BLaER1 treated with 17β-estradiol and CSF1 and Interleukin-3, amounts not matched to agents 10 nM and 100 nM (cell line): ENCODE measurements around the gene LMBR1L.

Experiments used
- H3K27ac ChIP-seq, 11 experiments: shearing (Covaris generic); formaldehyde crosslinking; 2 replicates each; pipeline ENCODE4 v1.8.1; 2022
- H3K27me3 ChIP-seq, 11 experiments: shearing (Covaris generic); formaldehyde crosslinking; 2 replicates each; pipeline ENCODE4 v1.8.1; 2022
- H3K36me3 ChIP-seq, 11 experiments: shearing (Covaris generic); formaldehyde crosslinking; 2 replicates each; pipeline ENCODE4 v1.8.1; 2022
- H3K4me1 ChIP-seq, 10 experiments: shearing (Covaris generic); formaldehyde crosslinking; 2 replicates each; pipeline ENCODE4 v1.8.1; 2022
- H3K4me2 ChIP-seq, 11 experiments: shearing (Covaris generic); formaldehyde crosslinking; 2 replicates each; pipeline ENCODE4 v1.8.1; 2022
- H3K4me3 ChIP-seq, 10 experiments: shearing (Covaris generic); formaldehyde crosslinking; 2 replicates each; pipeline ENCODE4 v1.8.1; 2022
- H3K9ac ChIP-seq, 11 experiments: shearing (Covaris generic); formaldehyde crosslinking; 2 replicates each; pipeline ENCODE4 v1.8.1; 2022
- H3K9me3 ChIP-seq, 11 experiments: shearing (Covaris generic); formaldehyde crosslinking; replicated peaks in 1 of 11; 2 replicates each; pipeline ENCODE4 v1.8.1; 2022
- H4K20me1 ChIP-seq, 11 experiments: shearing (Covaris generic); formaldehyde crosslinking; 2 replicates each; pipeline ENCODE4 v1.8.1; 2022
- Cebpa-rat ChIP-seq, 11 experiments: shearing (Covaris generic); IDR thresholded peaks; 2 replicates each; pipeline ENCODE4 v1.8.1; 2022

LMBR1L gene

GRCh38 chr12:49100380-49100779 is 10.3 kb downstream of the LMBR1L start:
- TF ChIP-seq Cebpa-rat (IDR thresholded peaks at IDR 0.05) = no peak
- H3K9me3 ChIP-seq = no peaks in the 10 kb centered on the region
- H3K4me2 ChIP-seq = no peak overlapping the region
- peaks cover 27 to 44% (median 34%) of the 10 kb centered on the region in 10 experiments for H3K4me1 ChIP-seq
- no peak overlapping the region for H3K27ac ChIP-seq
- H4K20me1 ChIP-seq = peaks cover 41 to 92% (median 66%) of the 10 kb centered on the region in 11 experiments
- peaks cover 84 to 98% (median 93%) of the 10 kb centered on the region in 11 experiments for H3K36me3 ChIP-seq
- H3K9ac ChIP-seq = no peak overlapping the region; a peak in 1 of 22 replicates
- peaks cover 17 to 27% (median 24%) of the 10 kb centered on the region in 11 experiments for H3K27me3 ChIP-seq
- no peak overlapping the region for H3K4me3 ChIP-seq

- Histone ChIP-seq H3K27ac (no peak overlapping the region), H3K36me3 (peaks cover 80 to 86% (median 83%) of the 10 kb centered on the region in 11 experiments), H3K4me3 (no peak overlapping the region), H3K4me2 (no peak overlapping the region), H4K20me1 (peaks cover 49 to 92% (median 63%) of the 10 kb centered on the region in 11 experiments), H3K9me3 (no peaks in the 10 kb centered on the region), H3K27me3 (peaks cover 33 to 44% (median 41%) of the 10 kb centered on the region in 11 experiments), H3K4me1 (peaks cover 19 to 41% (median 29%) of the 10 kb centered on the region in 10 experiments), H3K9ac (no peak overlapping the region)
- TF ChIP-seq Cebpa-rat (IDR thresholded peaks at IDR 0.05) = no peak
Observed at GRCh38 chr12:49098703-49099102, 11.9 kb downstream of the LMBR1L start.

- H4K20me1 ChIP-seq = peaks cover 47 to 91% (median 63%) of the 10 kb centered on the region in 11 experiments
- H3K9me3 ChIP-seq = no peaks in the 10 kb centered on the region
- peaks cover 73 to 80% (median 77%) of the 10 kb centered on the region in 11 experiments for H3K36me3 ChIP-seq
- peaks cover 15 to 36% (median 26%) of the 10 kb centered on the region in 10 experiments for H3K4me1 ChIP-seq
- H3K27me3 ChIP-seq = peaks cover 40 to 50% (median 47%) of the 10 kb centered on the region in 11 experiments
- H3K4me3 ChIP-seq = no peak overlapping the region
- H3K9ac ChIP-seq = no peak overlapping the region
- H3K27ac ChIP-seq = no peak overlapping the region
- TF ChIP-seq Cebpa-rat (IDR thresholded peaks at IDR 0.05) = no peak
- no peak overlapping the region for H3K4me2 ChIP-seq
Observed at GRCh38 chr12:49098035-49098451, 12.6 kb downstream of the LMBR1L start.

DNA sequence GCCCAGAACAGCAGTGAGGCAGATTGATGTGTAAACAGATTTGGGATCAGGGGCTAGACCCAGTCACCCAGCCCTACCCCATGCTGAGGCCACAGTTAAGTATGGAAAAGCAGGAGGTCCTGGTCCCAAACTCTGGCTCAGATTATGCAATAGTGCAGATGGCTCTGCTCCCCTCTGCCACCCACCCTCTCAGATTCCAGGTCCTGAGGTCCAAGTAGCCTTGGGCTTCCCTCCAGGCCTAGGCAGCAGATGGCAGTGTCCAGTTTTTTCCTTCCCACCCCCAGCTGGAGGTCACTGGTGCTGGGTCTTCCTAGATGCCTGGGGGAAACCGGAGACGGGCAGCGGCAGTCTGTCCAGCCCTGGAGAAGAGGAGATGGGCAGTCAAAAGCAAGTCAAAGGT is 13.3 kb downstream of the LMBR1L start:
- Histone ChIP-seq H3K4me2 (no peak overlapping the region), H3K27ac (no peak overlapping the region), H4K20me1 (peaks cover 40 to 91% (median 63%) of the 10 kb centered on the region in 11 experiments; a peak in 21 of 22 replicates)

GRCh38 chr12:49094975-49095365 is 15.7 kb downstream of the LMBR1L start:
- H3K4me3 ChIP-seq = no peak overlapping the region
- peaks cover 71 to 81% (median 78%) of the 10 kb centered on the region in 11 experiments for H3K27me3 ChIP-seq
- H3K9ac ChIP-seq = no peak overlapping the region
- H3K36me3 ChIP-seq = peaks cover 42 to 49% (median 46%) of the 10 kb centered on the region in 11 experiments
- H3K4me1 ChIP-seq = peaks cover 33 to 50% (median 42%) of the 10 kb centered on the region in 10 experiments
- H3K9me3 ChIP-seq = no peaks in the 10 kb centered on the region
- TF ChIP-seq Cebpa-rat (IDR thresholded peaks at IDR 0.05) = no peak
- peak overlapping the region in 7 of 11 experiments; percentile 18 to 68 (median 53); a peak in 8 of 22 replicates for H3K4me2 ChIP-seq
- H4K20me1 ChIP-seq = peaks cover 26 to 94% (median 80%) of the 10 kb centered on the region in 11 experiments; a peak in 21 of 22 replicates
- H3K27ac ChIP-seq = no peak overlapping the region

More for the DNA sequence above, 13.3 kb downstream of the LMBR1L start:
- Histone ChIP-seq H3K9ac (no peak overlapping the region), H3K27me3 (peaks cover 47 to 57% (median 54%) of the 10 kb centered on the region in 11 experiments), H3K36me3 (peaks cover 67 to 73% (median 70%) of the 10 kb centered on the region in 11 experiments), H3K9me3 (no peaks in the 10 kb centered on the region), H3K4me3 (no peak overlapping the region), H3K4me1 (peaks cover 20 to 35% (median 27%) of the 10 kb centered on the region in 10 experiments)
- TF ChIP-seq Cebpa-rat (IDR thresholded peaks at IDR 0.05) = no peak

DNA sequence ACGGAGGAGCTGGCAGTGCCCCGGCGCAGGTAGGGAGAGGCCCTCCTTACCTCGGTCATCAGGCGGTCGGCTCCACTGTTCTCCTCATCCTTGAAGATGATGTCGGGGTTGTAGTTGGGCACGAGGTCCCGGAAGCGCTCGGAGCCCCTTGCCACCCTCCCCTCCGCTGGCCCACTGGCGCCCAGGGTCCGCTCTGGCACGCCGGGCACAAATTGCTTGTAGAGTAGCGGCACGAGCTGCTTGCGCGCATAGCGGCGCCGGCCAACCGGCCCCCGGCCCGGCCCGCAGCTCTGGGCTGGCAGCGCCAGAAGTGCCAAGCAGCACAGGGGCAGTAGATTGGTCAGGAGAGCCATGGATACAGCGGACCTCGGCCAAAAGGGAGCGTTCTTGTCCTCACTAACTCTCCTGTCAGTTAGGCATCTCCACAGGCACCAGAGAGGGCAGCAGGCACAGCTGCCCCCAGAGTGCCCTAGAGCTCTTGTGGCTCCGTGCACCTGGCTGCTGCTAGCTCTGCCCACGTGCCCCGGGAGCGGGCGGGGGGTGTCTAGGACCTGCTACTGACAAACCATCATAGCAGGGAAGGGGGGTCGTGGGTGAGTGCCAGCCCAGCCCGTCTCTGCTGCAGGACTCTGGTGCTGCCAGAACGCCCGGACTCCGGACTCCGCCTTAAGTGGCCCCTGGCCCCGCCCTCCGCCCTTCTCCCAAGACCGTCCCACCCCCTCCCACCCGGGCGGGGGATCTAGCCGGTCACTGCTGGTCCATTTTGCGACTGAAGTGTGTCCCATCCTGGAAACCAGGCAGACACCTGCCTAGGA is 16.3 kb downstream of the LMBR1L start, which contains the start of gene DHH:
Gene DHH, minus strand, starts transcription at position 642 of the 815 bp plus-strand sequence. Its CDS starts 289 bp downstream, at position 353.
- H4K20me1 ChIP-seq = peaks cover 26 to 99% (median 86%) of the 10 kb centered on the region in 11 experiments; a peak in 21 of 22 replicates
- H3K9ac ChIP-seq = no peak within 1 kb of the TSS
- H3K27ac ChIP-seq = no peak within 1 kb of the TSS
- H3K4me2 ChIP-seq = peak within 1 kb of the TSS; percentile 18 to 68 (median 52); a peak in 21 of 22 replicates
- peaks cover 36 to 43% (median 40%) of the 10 kb centered on the region in 11 experiments for H3K36me3 ChIP-seq
- TF ChIP-seq Cebpa-rat (IDR thresholded peaks at IDR 0.05) = no peak
- H3K4me3 ChIP-seq = peak within 1 kb of the TSS in 3 of 10 experiments; percentile 2 to 11 (median 8); a peak in 3 of 20 replicates
- H3K27me3 ChIP-seq = peaks cover 77 to 87% (median 84%) of the 10 kb centered on the region in 11 experiments
- H3K9me3 ChIP-seq = no peaks in the 10 kb centered on the region
- H3K4me1 ChIP-seq = peaks cover 39 to 56% (median 47%) of the 10 kb centered on the region in 10 experiments

GRCh38 chr12:49093792-49094159 is 16.9 kb downstream of the LMBR1L start:
- H3K27ac ChIP-seq = no peak overlapping the region
- H3K4me2 ChIP-seq = peak overlapping the region in 9 of 11 experiments; percentile 18 to 68 (median 45); a peak in 13 of 22 replicates
- peaks cover 39 to 62% (median 52%) of the 10 kb centered on the region in 10 experiments for H3K4me1 ChIP-seq
- no peaks in the 10 kb centered on the region for H3K9me3 ChIP-seq
- peaks cover 83 to 93% (median 90%) of the 10 kb centered on the region in 11 experiments for H3K27me3 ChIP-seq
- H4K20me1 ChIP-seq = peaks cover 26 to 99% (median 92%) of the 10 kb centered on the region in 11 experiments; a peak in 21 of 22 replicates
- no peak for TF ChIP-seq Cebpa-rat (IDR thresholded peaks at IDR 0.05)
- peaks cover 30 to 37% (median 34%) of the 10 kb centered on the region in 11 experiments for H3K36me3 ChIP-seq
- H3K9ac ChIP-seq = no peak overlapping the region
- peak overlapping the region in 2 of 10 experiments; percentile 2 to 11; a peak in 2 of 20 replicates for H3K4me3 ChIP-seq

- peak overlapping the region in 5 of 10 experiments; percentile 39 to 57 (median 47); a peak in 6 of 20 replicates for H3K4me3 ChIP-seq
Observed at GRCh38 chr12:49092816-49093406, 17.7 kb downstream of the LMBR1L start.

More at GRCh38 chr12:49092816-49093406, 17.7 kb downstream of the LMBR1L start:
- H3K9me3 ChIP-seq = no peaks in the 10 kb centered on the region
- peak overlapping the region; percentile 79 to 100 (median 93); a peak in 21 of 22 replicates for H3K4me2 ChIP-seq
- H3K27ac ChIP-seq = no peak overlapping the region
- TF ChIP-seq Cebpa-rat (IDR thresholded peaks at IDR 0.05) = no peak
- H3K36me3 ChIP-seq = peaks cover 22 to 28% (median 25%) of the 10 kb centered on the region in 11 experiments
- peaks cover 45 to 71% (median 59%) of the 10 kb centered on the region in 10 experiments for H3K4me1 ChIP-seq
- peaks cover 88 to 97% (median 96%) of the 10 kb centered on the region in 11 experiments for H3K27me3 ChIP-seq
- H4K20me1 ChIP-seq = peaks cover 21 to 95% (median 89%) of the 10 kb centered on the region in 11 experiments; a peak in 21 of 22 replicates
- H3K9ac ChIP-seq = no peak overlapping the region
